HFFc6 (cell line): ENCODE measurements around the gene SRSF8. TPM values are rescaled to one million over a fixed set of nuclear protein-coding genes. Genes with fewer than 3 reads are reported as not detected.
"Not testable (repeated sequence)": the region's sequence is repeated elsewhere in the genome, so short reads cannot be mapped to it uniquely, and the experiment has no call there.

Experiments
- DNase-seq: peaks from one replicate; pipeline ENCODE4 v3.0.0-alpha.2; 2018
- H3K27ac Mint-ChIP-seq: 2 replicates; pipeline ENCODE4 v1.8.0; 2020; ENCODE audit warnings: mild to moderate bottlenecking, mixed read lengths
- H3K27me3 Mint-ChIP-seq: 2 replicates; pipeline ENCODE4 v1.8.0; 2021; ENCODE audit warnings: mild to moderate bottlenecking, moderate library complexity, mixed read lengths; ENCODE audit not compliant: insufficient read depth
- H3K36me3 Mint-ChIP-seq: 2 replicates; pipeline ENCODE4 v1.8.0; 2021; ENCODE audit warnings: low read depth, mixed read lengths
- H3K4me1 Mint-ChIP-seq: 2 replicates; pipeline ENCODE4 v1.8.0; 2020; ENCODE audit warnings: low read depth, mixed read lengths
- H3K4me3 Mint-ChIP-seq: 2 replicates; pipeline ENCODE4 v1.8.0; 2020; ENCODE audit warnings: mild to moderate bottlenecking, moderate library complexity, mixed read lengths
- H3K9me3 Mint-ChIP-seq: 2 replicates; pipeline ENCODE4 v1.8.0; 2020; ENCODE audit warnings: mild to moderate bottlenecking, mixed read lengths
- CTCF ChIP-seq: fragments of 200-600 bp; sonication (generic); IDR thresholded peaks from 2 replicates; pipeline ENCODE4 v1.5.0; 2021; ENCODE audit warnings: antibody characterized with exemption, mild to moderate bottlenecking
- total RNA-seq, 6 experiments: library from RNA; stranded (reverse); fragmentation: NEBNext Ultra II Directional; extraction: Animal tissue kit (Norgen Biotek cat#: 25700); gene quantifications; 2 replicates in 1 of 6; 3 replicates in 5 of 6; pipeline ENCODE4 v1.2.3, GENCODE V29; 2021

The SRSF8 gene
- total RNA-seq, 6 experiments from 2014 or later, result 27.7 to 35.6 (median 32.6) TPM

GRCh38 chr11:95103701-95104100 lies 37.0 kb downstream of the SRSF8 start:
- Mint-ChIP-seq H3K27ac (no peak overlapping the region), H3K4me1 (peaks cover 16% of the 10 kb centered on the region), H3K4me3 (no peak overlapping the region), H3K9me3 (no peaks in the 10 kb centered on the region), H3K36me3 (no peaks in the 10 kb centered on the region), H3K27me3 (peaks cover 2% of the 10 kb centered on the region)
- no peak for DNase-seq
- TF ChIP-seq CTCF, result no peak

GRCh38 chr11:95104121-95104830 lies 37.6 kb downstream of the SRSF8 start:
- H3K9me3 Mint-ChIP-seq, result no peaks in the 10 kb centered on the region
- no peak for DNase-seq
- no peaks in the 10 kb centered on the region for H3K36me3 Mint-ChIP-seq
- no peak for TF ChIP-seq CTCF
- peaks cover 2% of the 10 kb centered on the region for H3K27me3 Mint-ChIP-seq
- H3K4me1 Mint-ChIP-seq, result peaks cover 22% of the 10 kb centered on the region
- no peak overlapping the region for H3K27ac Mint-ChIP-seq
- no peak overlapping the region for H3K4me3 Mint-ChIP-seq

- Mint-ChIP-seq H3K27me3 (peaks cover 2% of the 10 kb centered on the region), H3K27ac (no peak overlapping the region), H3K4me3 (no peak overlapping the region), H3K9me3 (no peaks in the 10 kb centered on the region), H3K4me1 (peaks cover 28% of the 10 kb centered on the region), H3K36me3 (peaks cover under 1% of the 10 kb centered on the region; the same call in 1 of the 2 replicates)
- no peak for TF ChIP-seq CTCF
- no peak for DNase-seq
Observed at GRCh38 chr11:95104856-95105255, 38.1 kb downstream of the SRSF8 start.

- H3K27me3 Mint-ChIP-seq, result peaks cover 6% of the 10 kb centered on the region
- H3K27ac Mint-ChIP-seq, result peak overlapping the region; percentile 72
Observed at GRCh38 chr11:95108159-95108611, 41.5 kb downstream of the SRSF8 start.

GRCh38 chr11:95108671-95109551 lies 42.2 kb downstream of the SRSF8 start:
- H3K27ac Mint-ChIP-seq, result no peak overlapping the region
- peaks cover 6% of the 10 kb centered on the region for H3K27me3 Mint-ChIP-seq
- peaks cover 6% of the 10 kb centered on the region for H3K36me3 Mint-ChIP-seq
- H3K4me1 Mint-ChIP-seq, result peaks cover 34% of the 10 kb centered on the region
- H3K9me3 Mint-ChIP-seq, result no peaks in the 10 kb centered on the region
- DNase-seq, result no peak
- TF ChIP-seq CTCF, result no peak
- no peak overlapping the region for H3K4me3 Mint-ChIP-seq

More at GRCh38 chr11:95108159-95108611, 41.5 kb downstream of the SRSF8 start:
- no peak for TF ChIP-seq CTCF
- no peak for DNase-seq
- H3K4me1 Mint-ChIP-seq, result peaks cover 34% of the 10 kb centered on the region
- H3K9me3 Mint-ChIP-seq, result no peaks in the 10 kb centered on the region
- H3K4me3 Mint-ChIP-seq, result peak overlapping the region; percentile 74; the same call in 1 of the 2 replicates
- H3K36me3 Mint-ChIP-seq, result peaks cover 6% of the 10 kb centered on the region

- not testable (repeated sequence) for H3K36me3 Mint-ChIP-seq, DNase-seq, H3K27ac Mint-ChIP-seq, H3K9me3 Mint-ChIP-seq, H3K4me3 Mint-ChIP-seq, H3K27me3 Mint-ChIP-seq
- H3K4me1 Mint-ChIP-seq, result peaks cover 34% of the 10 kb centered on the region
Observed at GRCh38 chr11:95111471-95111870, 44.8 kb downstream of the SRSF8 start.
